ENCODE results near the gene HNF1A.

The HNF1A gene

GRCh38 chr12:121050725-121051124 is 72.4 kb downstream of the HNF1A start:
- DNase-seq (ENCODE audit: low read depth in 2 of 2) = no peak
